Neural cell (in vitro differentiated cells): ENCODE data around the gene YAF2. TPM values are rescaled to one million over a fixed set of nuclear protein-coding genes. Genes with fewer than 3 reads are reported as not detected.

ENCODE experiments used
- H2AFZ ChIP-seq: fragments of 200-600, 300-800 bp; sonication (generic), shearing (Covaris generic); 2 replicates; pipeline ENCODE4 v1.6.0; 2014; ENCODE audit warnings: low read depth, mild to moderate bottlenecking, antibody characterized with exemption, low read length, moderate library complexity
- H3F3A ChIP-seq: fragments of 200-600 bp; shearing (Covaris generic); 2 replicates; pipeline ENCODE4 v1.6.1; 2016; ENCODE audit warnings: mild to moderate bottlenecking, moderate library complexity, mixed read lengths, antibody characterized with exemption, low read length; ENCODE audit not compliant: insufficient read depth, poor library complexity, severe bottlenecking
- H3K27ac ChIP-seq: fragments of 200-600, 300-800 bp; sonication (generic), shearing (Covaris generic); 2 replicates; pipeline ENCODE4 v1.5.1; 2014; ENCODE audit warnings: mild to moderate bottlenecking, low read length, moderate library complexity
- H3K27me3 ChIP-seq: fragments of 300-800, 200-600 bp; sonication (generic), shearing (Covaris generic); 2 replicates; pipeline ENCODE4 v1.6.0; 2014; ENCODE audit warnings: mild to moderate bottlenecking, low read depth, low read length, moderate library complexity; ENCODE audit not compliant: insufficient read depth
- H3K36me3 ChIP-seq: fragments of 300-800, 200-600 bp; sonication (generic), shearing (Covaris generic); 2 replicates; pipeline ENCODE4 v1.5.1; 2014; ENCODE audit warnings: mild to moderate bottlenecking, antibody characterized with exemption, low read length, moderate library complexity; ENCODE audit not compliant: insufficient read depth
- H3K4me2 ChIP-seq: fragments of 300-800, 200-600 bp; sonication (generic), shearing (Covaris generic); 2 replicates; pipeline ENCODE4 v1.6.0; 2014; ENCODE audit warnings: mild to moderate bottlenecking, low read length
- H3K4me3 ChIP-seq: fragments of 300-800, 200-600 bp; sonication (generic), shearing (Covaris generic); 2 replicates; pipeline ENCODE4 v1.5.1; 2014; ENCODE audit warnings: mild to moderate bottlenecking, low read length, moderate library complexity
- H3K79me2 ChIP-seq: fragments of 200-600 bp; shearing (Covaris generic); replicated peaks from 2 replicates; pipeline ENCODE4 v1.6.0; 2014; ENCODE audit warnings: mild to moderate bottlenecking, low read length, moderate library complexity; ENCODE audit not compliant: insufficient read depth
- H3K9ac ChIP-seq: fragments of 300-800, 200-600 bp; sonication (generic), shearing (Covaris generic); 2 replicates; pipeline ENCODE4 v1.6.1; 2016; ENCODE audit warnings: mild to moderate bottlenecking, low read length, mixed read lengths
- H3K9me2 ChIP-seq: fragments of 200-600 bp; shearing (Covaris generic); 2 replicates; pipeline ENCODE4 v1.6.1; 2016; ENCODE audit warnings: mild to moderate bottlenecking, low read length, mixed read lengths; ENCODE audit not compliant: insufficient read depth
- H3K9me3 ChIP-seq: fragments of 200-600, 300-800 bp; sonication (generic), shearing (Covaris generic); 2 replicates; pipeline ENCODE4 v1.6.1; 2016; ENCODE audit warnings: mild to moderate bottlenecking, mixed run types, low read length, moderate library complexity, mixed read lengths
- H4K20me1 ChIP-seq: fragments of 200-600 bp; shearing (Covaris generic); 2 replicates; pipeline ENCODE4 v1.6.1; 2016; ENCODE audit warnings: mild to moderate bottlenecking, mixed run types; ENCODE audit not compliant: insufficient read depth
- CTCF ChIP-seq: fragments of 450-650 bp; IDR thresholded peaks from 2 replicates; pipeline ENCODE4 v1.5.1; 2014; ENCODE audit warnings: antibody characterized with exemption, mild to moderate bottlenecking, moderate library complexity; ENCODE audit not compliant: poor library complexity, severe bottlenecking
- EP300 ChIP-seq: fragments of 450-650 bp; conservative IDR thresholded peaks from 2 replicates; pipeline ENCODE4 v1.6.1; 2014; ENCODE audit warnings: antibody characterized with exemption, mild to moderate bottlenecking, moderate library complexity; ENCODE audit not compliant: poor library complexity, severe bottlenecking
- EZH2 ChIP-seq: fragments of 200-600, 300-800 bp; shearing (Covaris generic), sonication (generic); IDR thresholded peaks from 2 replicates; pipeline ENCODE4 v1.6.1; 2014; ENCODE audit warnings: antibody characterized with exemption, low read length, borderline replicate concordance, mild to moderate bottlenecking; ENCODE audit not compliant: insufficient read depth, poor library complexity, severe bottlenecking
- MXI1 ChIP-seq: fragments of 450-650 bp; conservative IDR thresholded peaks from 2 replicates; pipeline ENCODE4 v1.6.1; 2014; ENCODE audit warnings: antibody characterized with exemption, mild to moderate bottlenecking; ENCODE audit not compliant: poor library complexity, severe bottlenecking
- POLR2AphosphoS5 ChIP-seq: IDR thresholded peaks from 2 replicates; pipeline ENCODE4 v1.6.1; 2012
- RAD21 ChIP-seq: fragments of 450-650 bp; conservative IDR thresholded peaks from 2 replicates; pipeline ENCODE4 v1.6.1; 2014; ENCODE audit warnings: antibody characterized with exemption, mild to moderate bottlenecking, moderate library complexity
- REST ChIP-seq: IDR thresholded peaks from 2 replicates; pipeline ENCODE4 v1.6.1; 2012; ENCODE audit warnings: borderline replicate concordance
- SMC3 ChIP-seq: fragments of 450-650 bp; conservative IDR thresholded peaks from 2 replicates; pipeline ENCODE4 v1.6.1; 2014; ENCODE audit warnings: antibody characterized with exemption, mild to moderate bottlenecking, moderate library complexity; ENCODE audit not compliant: poor library complexity
- TAF1 ChIP-seq: IDR thresholded peaks from 2 replicates; pipeline ENCODE4 v1.6.1; 2012; ENCODE audit warnings: low read depth
- polyA plus RNA-seq: library from polyadenylated mRNA; depleted of rRNA; stranded (reverse); fragments of >200 nt; gene quantifications from 2 replicates; pipeline ENCODE4 v1.2.3, GENCODE V29; 2014

YAF2 gene
- polyA plus RNA-seq, 1 donor from 2014 or later: 44.1 TPM

GRCh38 chr12:42277396-42278127 lies 39.5 kb upstream of the YAF2 start:
- H3K9ac ChIP-seq: no peak overlapping the region
- no peaks in the 10 kb centered on the region for H3K27me3 ChIP-seq
- H4K20me1 ChIP-seq: no peaks in the 10 kb centered on the region
- no peaks in the 10 kb centered on the region for H3K9me2 ChIP-seq
- no peak overlapping the region for H3K4me3 ChIP-seq
- H3F3A ChIP-seq: no peaks in the 10 kb centered on the region
- TF ChIP-seq TAF1: no peak
- TF ChIP-seq SMC3: no peak
- no peak for TF ChIP-seq EP300
- no peak for TF ChIP-seq POLR2AphosphoS5
- TF ChIP-seq MXI1: no peak
- no peak for TF ChIP-seq EZH2
- TF ChIP-seq CTCF: no peak
- no peak for TF ChIP-seq RAD21
- no peak for TF ChIP-seq REST
- H3K9me3 ChIP-seq: no peaks in the 10 kb centered on the region
- no peaks in the 10 kb centered on the region for H3K79me2 ChIP-seq
- H2AFZ ChIP-seq: no peak overlapping the region
- H3K4me2 ChIP-seq: no peak overlapping the region
- no peaks in the 10 kb centered on the region for H3K36me3 ChIP-seq
- no peak overlapping the region for H3K27ac ChIP-seq

- Histone ChIP-seq H3K36me3 (no peaks in the 10 kb centered on the region), H3K27ac (no peak overlapping the region), H3K9me3 (no peaks in the 10 kb centered on the region), H3K79me2 (no peaks in the 10 kb centered on the region), H3K9me2 (no peaks in the 10 kb centered on the region), H2AFZ (no peak overlapping the region), H3K4me3 (no peak overlapping the region), H3K9ac (no peak overlapping the region), H3K27me3 (no peaks in the 10 kb centered on the region), H3K4me2 (no peak overlapping the region), H4K20me1 (no peaks in the 10 kb centered on the region), H3F3A (no peaks in the 10 kb centered on the region)
- TF ChIP-seq EP300: no peak
- TF ChIP-seq POLR2AphosphoS5: no peak
- TF ChIP-seq SMC3: no peak
- no peak for TF ChIP-seq RAD21
- no peak for TF ChIP-seq MXI1
- TF ChIP-seq REST: no peak
- TF ChIP-seq TAF1: no peak
- TF ChIP-seq EZH2: no peak
- no peak for TF ChIP-seq CTCF
Measured at GRCh38 chr12:42275499-42275898, 37.5 kb upstream of the YAF2 start.
